HG03060 (cell line): ENCODE data around the gene OSCP1.
A peak's percentile ranks its signal among the peaks of the same experiment; 100 is the strongest.
"Not testable (repeated sequence)": the region's sequence is repeated elsewhere in the genome, so short reads cannot be mapped to it uniquely, and the experiment has no call there.

Experiments
- ATAC-seq: cut with Tn5 transposase; IDR thresholded peaks from one replicate; pipeline ENCODE4 v1.9.1; 2021; ENCODE audit warnings: low read depth, moderate number of reproducible peaks; ENCODE audit not compliant: unreplicated experiment

OSCP1 gene, protein sequence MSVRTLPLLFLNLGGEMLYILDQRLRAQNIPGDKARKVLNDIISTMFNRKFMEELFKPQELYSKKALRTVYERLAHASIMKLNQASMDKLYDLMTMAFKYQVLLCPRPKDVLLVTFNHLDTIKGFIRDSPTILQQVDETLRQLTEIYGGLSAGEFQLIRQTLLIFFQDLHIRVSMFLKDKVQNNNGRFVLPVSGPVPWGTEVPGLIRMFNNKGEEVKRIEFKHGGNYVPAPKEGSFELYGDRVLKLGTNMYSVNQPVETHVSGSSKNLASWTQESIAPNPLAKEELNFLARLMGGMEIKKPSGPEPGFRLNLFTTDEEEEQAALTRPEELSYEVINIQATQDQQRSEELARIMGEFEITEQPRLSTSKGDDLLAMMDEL

DNA sequence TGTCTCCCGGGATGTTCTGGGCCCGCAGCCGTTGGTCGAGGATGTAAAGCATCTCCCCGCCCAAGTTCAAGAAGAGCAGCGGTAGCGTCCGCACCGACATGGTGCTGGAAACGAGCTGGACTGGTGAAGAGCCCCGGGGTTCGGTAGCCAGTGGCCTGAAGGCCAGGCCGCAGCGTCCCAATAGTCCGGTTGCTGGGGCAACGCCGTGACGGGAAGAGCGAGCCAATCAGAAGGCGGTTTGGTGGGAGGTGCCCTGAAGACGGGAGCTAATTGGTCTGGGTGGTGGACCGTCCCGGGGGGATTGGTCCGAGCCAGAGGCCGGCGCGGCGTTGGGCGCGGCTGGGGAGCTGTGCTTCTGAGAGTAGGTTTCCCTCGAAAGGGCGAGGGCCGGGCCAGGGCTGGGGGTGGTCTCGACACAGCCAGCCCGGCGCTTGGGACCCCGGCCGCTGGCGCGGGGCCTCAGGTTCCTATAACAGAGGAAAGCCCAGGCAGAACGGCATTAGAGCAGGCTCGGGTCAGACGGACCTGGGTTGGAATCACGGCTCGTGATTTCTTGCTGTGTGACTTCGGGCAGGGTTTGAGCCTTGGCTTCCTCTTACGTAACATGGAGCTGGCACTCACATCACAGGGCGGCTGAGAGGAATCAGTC, at the start of gene OSCP1:
TSS of gene OSCP1 (minus strand) at position 182 of the 649 bp plus-strand sequence. CDS start at position 100, 82 bp downstream.
- peak; percentile 72 for ATAC-seq

DNA sequence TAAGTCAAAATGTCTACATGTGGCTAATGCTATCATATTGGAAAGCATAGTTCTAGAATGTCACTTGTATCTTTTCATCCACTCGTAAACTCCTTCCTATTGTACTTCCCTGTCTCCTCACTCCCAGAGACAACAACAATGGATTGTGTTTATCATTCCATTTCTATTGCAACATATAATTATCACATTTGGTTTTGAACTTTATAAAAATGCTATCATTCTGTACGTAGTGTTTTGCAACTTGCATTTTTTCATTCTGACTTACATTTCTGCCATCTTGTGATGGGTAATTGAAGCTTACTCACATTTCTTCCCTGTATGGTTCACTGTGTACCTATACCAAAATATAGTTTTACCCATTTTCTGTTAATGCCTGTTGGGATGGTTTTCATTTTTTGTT, 47.0 kb upstream of the OSCP1 start:
- no peak for ATAC-seq

DNA sequence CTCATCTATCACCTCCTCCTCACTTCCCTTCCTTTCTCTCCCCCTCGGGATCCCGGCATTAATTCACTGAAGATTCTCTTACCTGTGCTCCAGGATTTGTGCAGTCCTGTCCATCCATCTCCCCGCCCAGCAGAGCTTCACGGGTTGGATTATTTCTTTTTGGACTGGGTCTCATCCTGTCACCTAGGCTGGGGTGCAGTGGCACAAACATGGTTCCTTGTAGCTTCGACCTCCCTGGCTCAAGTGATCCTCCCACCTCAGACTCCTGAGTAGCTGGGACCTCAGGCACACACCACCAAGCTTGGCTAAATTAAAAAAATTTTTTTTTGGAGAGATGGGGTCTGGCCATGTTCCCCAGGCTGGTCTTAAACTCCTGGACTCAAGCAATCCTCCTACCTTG, 44.7 kb upstream of the OSCP1 start:
- no peak for ATAC-seq

DNA sequence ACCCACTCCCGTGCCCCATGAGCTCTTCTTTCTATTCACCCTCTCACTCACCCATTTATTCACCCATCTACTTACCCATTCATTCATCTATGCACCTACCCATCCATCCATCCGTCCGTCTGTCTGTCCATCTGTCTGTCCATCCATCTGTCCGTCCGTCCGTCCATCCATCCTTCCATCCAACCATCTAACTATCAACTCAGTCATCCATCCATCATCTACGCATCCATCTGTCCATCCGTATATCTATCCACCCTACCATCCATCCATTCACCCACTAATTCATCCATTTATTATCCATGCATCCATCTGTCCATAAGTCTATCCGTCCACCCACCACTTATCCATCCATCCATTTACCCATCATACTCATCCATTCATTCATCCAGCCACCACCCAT, 43.3 kb upstream of the OSCP1 start:
- no peak for ATAC-seq

DNA sequence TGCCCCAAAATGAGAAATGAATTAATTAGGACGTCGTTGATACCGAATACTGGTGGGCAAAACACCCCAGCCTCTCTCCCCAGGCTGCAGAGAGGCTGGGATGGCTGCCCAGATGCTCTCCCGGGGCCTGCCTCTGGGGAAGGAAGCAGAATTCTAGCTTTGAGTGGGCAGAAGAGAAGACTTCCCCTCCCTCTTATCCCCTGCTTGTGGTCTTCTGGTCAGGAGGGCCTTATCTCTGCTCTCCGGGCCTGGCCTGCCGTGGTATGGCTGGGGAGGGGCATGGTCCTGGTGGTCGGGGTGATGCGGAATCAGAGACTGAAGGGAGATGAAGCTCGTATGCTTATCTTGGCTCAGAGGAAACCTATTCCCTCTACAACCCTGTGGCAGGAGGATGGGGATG, 42.2 kb upstream of the OSCP1 start:
- ATAC-seq, result no peak

DNA sequence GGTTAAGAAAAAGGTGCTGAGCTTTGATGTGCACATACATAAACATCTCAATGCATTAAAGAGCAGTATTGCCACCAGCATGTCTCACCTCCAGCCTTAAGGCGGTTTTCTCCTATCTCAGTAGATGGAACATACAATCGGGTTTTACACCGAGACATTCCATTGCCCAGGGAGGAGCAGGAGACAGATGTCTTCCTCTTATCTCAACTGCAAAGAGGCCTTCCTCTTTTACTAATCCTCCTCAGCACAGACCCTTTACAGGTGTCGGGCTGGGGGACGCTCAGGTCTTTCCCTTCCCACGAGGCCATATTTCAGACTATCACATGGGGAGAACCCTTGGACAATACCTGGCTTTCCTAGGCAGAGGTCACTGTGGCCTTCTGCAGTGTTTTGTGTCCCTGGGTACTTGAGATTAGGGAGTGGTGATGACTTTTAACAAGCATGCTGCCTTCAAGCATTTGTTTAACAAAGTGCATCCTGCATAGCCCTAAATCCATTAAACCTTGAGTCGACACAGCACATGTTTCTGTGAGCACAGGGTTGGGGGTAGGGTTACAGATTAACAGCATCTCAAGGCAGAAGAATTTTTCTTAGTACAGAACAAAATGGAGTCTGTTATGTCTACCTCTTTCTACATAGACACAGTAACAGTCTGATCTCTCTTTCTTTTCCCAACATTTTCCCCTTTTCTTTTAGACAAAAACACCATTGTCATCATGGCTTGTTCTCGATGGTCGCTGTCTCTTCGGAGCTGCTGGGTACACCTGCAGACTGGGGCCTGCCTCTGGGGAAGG, 39.2 kb upstream of the OSCP1 start:
- not testable (repeated sequence) for ATAC-seq

DNA sequence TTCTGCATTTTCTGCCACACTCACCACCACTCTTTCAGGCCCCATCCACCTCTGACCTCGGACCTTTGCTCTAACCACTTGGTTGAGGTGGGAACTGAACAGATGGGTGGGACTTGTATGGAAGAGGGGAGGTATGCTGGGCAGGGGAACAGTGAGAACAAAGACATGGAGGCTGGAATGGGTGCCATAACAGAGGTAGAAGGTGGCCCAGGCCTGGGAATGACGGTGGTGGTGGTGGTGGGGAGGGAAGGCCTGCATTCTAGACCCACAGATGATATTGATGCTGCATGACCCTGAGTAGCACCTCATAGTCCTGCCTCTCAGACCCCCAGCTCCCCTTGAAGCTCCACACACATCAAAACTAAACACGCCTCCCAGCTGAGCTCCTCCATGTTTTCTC, 37.7 kb upstream of the OSCP1 start:
- no peak for ATAC-seq

DNA sequence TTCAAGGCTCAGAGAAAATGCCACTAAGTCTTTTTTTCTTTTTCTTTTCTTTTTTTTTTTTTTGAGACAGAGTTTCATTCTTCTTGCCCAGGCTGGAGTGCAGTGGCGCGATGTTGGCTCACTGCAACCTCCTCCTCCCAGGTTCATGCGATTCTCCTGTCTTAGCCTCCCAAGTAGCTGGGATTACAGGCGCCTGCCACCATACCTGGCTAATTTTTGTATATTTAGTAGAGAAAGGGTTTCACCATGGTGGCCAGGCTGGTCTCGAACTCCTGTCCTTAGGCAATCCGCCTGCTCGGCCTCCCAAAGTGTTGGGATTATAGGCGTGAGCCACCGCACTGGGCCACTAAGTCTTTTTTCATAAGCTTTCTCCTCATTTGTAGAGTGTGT, 37.1 kb upstream of the OSCP1 start:
- not testable (repeated sequence) for ATAC-seq

DNA sequence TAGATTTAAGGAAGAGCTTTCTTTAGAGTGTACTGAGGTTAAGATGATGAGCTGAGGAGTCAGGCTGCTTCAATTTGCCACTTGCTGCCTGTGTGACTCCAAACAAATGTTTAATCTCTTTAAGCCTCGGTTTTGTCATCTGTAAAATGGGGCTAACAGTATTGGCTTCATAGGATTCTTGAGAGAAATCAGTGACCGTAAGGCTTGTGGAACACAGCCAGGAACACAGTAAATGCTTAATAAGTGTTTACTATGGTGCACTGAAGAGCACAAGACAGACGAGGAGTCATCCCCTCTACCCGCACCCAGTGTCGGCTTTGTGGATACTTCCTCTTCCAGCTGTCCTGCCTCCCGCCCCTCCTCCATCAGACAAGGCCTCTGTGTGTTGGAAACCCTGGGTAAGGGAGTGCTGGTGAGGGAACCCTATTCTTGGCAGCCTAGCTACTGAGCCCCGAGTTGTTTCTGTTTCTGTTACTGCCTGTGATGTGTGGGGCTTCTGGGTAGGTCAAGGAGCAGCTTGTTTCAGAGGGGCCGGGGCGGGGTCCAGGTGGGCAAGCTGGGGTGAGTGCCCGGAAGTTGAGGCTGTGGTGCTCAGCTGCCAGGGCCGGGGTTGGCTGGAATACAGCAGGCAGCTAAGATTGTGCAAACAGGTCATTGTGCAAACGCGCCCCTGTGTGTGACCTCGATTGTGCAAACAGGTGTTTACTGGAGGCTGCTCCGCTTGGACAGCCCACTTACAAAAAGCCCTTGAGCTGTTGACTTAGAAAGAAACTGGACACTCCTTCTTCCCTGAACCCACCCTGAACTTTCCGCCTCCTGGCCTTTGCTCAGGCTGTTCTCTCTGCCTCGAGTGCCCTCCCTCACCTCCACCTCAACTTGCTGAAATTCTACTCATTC, 36.4 kb upstream of the OSCP1 start:
- ATAC-seq, result no peak

DNA sequence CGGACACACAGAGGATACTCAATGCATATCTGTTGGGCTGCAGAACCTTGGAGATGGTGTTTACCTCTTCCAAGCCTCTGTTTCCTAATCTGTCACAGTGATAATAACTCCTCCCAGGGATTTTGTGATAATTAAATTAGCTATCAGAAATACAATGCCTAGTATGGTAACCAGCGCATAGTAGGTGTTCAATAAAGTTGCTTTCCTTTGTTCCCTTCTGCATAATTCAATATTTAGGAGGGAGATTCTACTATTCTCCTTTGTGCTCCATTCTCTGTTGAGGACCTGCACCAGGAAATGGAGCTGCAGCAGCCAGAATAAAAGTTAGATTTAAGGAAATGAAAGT, 35.8 kb upstream of the OSCP1 start:
- ATAC-seq, result no peak

DNA sequence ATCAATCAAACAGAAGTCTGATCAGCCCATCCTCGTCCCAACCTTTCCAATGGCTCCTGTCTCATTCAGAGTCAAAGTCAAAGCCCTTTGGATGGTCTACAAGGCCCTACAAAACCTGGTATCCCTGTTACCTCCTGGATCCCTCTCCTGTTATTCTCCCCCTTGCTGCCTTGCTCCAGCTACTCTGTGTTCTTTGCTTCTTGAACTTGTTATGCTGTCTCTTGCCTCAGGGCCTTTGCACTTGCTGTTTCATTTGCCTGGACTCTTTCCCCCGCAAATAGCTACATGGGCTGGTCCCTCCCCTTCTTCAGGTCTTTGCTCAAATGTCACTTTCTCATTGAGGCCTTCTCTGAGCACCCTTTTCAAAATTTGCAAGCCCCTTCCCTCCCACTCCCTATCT, 33.8 kb upstream of the OSCP1 start:
- ATAC-seq, result no peak

DNA sequence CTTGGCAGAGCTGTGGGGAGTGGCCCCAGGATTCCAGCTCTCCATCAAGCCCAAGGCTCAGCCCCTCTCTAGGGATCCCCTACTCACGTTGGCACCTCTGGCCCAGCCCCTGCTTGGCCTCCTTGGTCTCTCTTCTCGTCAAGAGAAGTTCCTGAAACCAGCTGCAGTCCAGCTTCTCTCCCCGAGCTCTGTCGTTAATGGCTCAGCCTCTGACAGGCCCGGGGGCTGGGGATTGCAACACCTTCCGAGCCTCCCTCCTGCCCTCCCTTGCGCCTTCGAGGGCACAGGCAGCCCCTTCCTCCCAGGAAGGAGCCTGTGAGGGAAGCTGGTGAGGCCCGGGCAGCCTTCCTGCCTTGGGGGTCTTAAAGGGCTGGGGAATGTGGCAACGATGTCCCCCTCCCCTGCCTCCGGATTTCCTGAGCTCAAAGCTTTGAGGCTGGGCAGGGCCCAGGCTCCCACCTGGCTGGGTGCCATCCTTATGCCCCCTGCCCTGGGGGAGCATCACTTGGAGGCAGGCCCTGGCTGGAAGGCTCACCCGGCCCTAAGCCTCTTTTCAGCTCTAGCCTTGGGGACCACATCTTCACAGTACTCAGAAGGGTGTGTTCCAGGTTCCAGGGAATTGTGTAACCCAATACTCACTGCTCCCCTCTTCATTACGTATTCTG, 32.6 kb upstream of the OSCP1 start, which contains the start of gene CSF3R:
TSS of gene CSF3R (minus strand) at position 190 of the 665 bp plus-strand sequence. CDS start 3,417 bp downstream, outside the sequence.
- no peak for ATAC-seq

DNA sequence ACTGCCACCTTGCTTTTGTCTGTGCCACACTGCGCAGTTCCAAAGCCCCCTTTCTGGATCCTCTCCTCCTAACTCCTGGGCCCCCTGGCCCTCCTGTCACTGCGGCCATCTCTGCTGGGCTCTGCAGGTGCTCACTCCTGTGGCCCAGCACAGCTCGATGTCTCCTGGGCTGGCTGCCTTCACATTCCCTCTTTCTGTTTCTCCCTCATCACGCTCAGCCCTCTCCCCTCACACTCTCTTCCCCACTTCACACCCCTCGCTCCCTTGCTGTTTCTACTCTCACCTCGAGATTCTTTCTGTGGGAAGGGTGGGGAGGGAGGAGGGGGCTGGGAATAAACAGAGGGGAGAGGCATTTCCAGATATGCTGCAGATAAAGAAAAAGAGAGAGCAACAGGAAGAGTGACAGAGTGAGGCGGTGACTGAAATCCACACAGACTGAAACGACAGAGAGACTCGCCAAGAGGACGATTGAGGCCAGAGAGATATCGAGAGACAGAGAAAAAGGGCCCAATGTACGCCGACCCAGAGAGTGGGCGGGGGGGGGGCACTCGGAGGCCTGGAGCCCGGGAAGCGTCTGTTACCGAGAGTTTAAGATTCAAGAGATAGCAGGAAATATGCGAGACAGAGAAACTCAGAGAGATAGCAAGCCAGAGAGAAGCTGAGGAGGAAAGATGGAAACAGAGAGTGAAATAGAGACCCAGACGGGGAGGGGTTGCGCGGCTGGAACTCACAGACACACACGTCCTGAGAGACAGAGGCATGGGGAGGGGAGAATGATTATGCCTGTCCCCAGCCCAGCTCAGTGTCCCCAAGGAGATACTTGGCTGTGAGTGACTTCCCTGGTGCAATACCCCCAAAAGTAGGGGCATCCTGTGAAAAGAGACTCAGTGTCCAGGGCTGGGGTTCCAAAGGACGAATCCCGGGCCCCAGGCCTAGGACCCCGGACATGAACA, 31.8 kb upstream of the OSCP1 start:
- ATAC-seq, result no peak

DNA sequence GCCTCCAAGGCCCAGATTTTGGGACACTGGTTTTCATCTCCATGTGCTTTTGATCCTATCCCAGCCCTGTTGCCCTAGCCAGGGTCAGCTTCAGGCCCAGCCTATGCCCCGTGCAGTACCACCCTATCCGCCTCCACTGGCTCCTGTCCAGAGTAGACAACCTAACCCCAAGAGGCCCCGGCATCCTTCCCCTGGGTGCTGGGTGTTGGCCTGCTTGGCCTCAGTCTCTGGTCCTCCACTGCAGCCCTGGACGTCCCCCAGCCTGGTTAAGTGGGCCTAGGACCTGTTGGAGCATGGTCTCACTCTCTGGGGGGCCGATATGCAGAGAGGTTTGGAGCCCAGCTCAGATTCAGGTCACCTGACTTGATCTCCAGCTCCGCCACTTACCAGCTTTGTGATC, 30.8 kb upstream of the OSCP1 start:
- ATAC-seq, result no peak

DNA sequence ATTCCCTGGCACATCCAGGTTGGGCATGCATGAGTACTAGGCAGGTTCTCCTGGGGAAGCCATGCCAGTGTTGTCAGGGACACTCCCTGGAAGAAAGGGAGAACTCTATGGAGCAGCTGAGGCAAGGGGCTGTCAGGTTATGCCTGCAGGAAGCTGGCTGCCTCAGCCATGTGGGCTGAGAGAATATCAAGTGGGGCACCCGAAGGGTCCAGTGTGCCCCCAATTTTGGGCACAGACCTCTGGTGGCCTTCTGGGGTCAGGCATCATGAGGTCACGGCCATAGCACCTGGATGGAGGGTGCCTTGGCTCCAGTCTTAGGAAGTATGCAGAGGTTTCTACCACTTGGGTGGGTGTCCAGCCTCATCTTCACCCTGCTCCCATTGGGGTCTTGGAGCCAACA, 29.9 kb upstream of the OSCP1 start:
- no peak for ATAC-seq

DNA sequence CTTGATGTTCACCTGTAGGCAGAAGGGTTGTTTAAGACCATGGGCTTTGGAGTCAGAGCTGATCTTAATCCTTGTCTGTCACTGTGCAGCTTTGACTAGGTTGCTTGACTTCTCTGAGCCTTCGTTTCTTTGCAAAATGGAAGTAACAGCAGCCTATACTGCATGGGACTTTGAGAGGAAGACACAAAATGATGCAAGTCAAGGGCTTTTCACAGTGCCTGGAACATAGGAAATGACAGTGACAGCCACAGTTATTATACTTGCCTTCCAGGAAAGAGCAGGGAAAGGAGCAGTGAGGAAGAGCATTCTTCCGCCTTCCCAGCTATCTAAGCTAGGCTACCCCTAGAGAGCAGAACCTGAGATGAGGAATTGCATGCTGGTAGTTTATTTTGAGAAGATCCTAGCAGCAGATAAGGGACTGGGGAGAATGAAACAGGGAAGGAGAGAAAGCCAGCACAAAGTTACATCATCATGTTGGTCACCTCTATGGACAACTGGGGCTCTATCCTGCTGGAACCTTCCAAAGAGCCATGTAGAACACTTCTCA, 29.3 kb upstream of the OSCP1 start:
- ATAC-seq, result no peak

DNA sequence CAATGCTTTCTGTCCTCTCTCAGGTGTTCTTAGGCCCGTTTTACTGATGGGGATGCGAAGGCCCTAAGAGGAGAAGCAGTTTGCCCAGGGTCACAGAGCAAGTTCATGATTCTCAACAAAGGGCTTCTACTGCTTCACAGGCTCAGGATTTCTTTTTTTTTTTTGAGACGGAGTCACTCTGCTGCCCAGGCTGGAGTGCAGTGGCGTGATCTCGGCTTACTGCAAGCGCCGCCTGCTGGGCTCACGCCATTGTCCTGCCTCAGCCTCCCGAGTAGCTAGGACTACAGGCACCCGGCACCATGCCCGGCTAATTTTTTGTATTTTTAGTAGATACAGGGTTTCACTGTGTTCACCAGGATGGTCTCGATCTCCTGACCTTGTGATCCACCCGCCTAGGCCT, 27.4 kb upstream of the OSCP1 start:
- not testable (repeated sequence) for ATAC-seq

DNA sequence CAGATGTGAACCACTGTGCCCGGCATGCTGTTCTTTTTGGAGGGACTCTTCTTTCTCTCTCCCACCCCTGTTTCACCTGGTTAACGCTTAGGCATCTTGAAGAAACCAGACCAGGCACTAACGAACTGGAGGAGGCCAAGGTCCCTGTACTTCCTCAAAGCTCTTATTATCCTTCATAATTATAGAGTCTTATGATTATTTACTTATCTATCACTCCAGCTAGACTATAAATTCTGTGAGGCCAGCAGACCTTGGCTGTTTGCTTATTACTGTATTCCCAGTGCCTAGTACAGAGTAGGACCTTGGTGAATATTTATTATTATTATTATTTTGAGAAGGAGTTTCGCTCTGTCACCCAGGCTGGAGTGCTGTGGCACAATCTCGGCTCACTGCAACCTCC, 26.7 kb upstream of the OSCP1 start:
- ATAC-seq, result no peak
